GM18907 (cell line): ENCODE measurements around the gene NFAM1.

Source experiments
- ATAC-seq: cut with Tn5 transposase; IDR thresholded peaks from one replicate; pipeline ENCODE4 v1.9.1; 2021; ENCODE audit warnings: mild to moderate bottlenecking, moderate library complexity; ENCODE audit not compliant: unreplicated experiment

NFAM1 gene, protein sequence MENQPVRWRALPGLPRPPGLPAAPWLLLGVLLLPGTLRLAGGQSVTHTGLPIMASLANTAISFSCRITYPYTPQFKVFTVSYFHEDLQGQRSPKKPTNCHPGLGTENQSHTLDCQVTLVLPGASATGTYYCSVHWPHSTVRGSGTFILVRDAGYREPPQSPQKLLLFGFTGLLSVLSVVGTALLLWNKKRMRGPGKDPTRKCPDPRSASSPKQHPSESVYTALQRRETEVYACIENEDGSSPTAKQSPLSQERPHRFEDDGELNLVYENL

DNA sequence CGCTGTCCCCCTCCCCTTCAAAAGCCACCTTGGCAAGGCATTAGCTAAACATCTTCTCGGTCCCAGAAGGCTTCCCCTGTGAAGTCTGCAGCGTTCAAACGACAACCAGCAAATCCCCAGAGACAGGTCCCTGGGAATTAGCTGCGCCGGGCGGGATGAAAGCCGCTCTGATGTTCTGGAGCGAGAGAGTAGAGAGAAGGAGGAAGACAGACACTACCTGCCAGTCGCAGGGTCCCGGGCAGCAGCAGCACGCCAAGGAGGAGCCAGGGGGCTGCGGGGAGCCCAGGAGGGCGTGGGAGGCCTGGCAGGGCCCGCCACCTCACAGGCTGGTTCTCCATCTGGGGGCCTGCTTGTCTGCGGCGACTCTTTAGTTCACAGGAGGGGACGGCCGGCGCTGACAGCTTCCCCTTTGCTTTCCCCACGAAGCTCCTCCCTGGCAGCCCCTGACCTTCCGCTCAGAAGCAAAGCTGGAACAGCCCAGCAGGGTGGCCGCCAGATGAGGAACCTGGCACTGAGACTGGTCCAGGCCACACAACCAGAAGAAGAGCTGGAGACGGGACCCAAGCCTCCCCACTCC is at the start of gene NFAM1:
Gene NFAM1 (minus strand): TSS at position 384 of the 577 bp plus-strand sequence. CDS start 46 bp downstream, at position 338.
- no peak for ATAC-seq

DNA sequence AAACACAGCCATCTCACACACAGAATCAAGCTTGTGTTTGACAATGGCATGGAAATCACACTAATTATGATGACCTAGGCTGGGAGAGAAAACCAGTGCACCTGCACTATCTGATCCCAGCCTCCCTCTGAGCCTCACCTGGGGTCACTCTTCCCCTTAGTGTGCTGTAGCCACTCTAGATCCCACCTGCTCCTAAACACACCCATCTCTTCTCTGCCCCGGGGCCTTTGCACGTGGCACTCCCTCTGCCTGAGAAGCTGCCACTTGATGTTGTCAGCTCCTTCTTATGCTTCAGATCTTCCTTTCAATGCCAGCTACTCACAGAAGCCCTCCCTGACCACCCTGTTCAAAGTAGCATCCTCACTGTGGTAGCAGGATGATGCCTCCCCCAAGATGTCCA is 42.9 kb upstream of the NFAM1 start:
- ATAC-seq, result no peak

DNA sequence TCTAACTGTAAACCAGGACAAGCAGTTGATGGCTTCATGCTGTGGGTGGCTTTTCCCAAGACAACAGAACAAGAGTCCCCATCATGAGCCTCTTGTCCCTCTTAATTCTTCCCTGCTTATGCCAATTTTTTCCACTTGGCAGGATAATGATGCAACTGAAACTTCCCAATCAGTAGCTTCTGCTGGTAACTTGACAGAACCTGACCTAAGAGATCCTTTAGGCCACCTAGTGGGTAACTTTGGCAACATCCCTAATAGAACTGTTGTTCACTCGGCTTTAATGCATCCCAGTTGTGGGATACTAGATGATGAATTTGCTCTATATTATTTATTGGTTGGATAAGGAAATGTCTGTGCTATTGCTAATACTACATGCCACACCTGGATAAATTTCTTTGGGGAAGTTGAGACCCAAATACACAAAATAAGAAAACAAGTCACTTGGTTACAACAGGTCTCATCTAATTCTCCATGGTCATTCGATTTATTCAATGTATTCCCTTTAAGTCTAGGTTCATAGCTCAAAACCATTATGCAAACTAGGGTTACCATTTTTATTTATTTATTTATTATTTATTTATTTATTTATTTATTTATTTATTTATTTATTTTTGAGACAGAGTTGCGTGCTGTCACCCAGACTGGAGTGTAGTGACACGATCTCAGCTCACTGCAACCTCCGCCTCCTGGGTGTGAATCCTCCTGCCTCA is 41.4 kb upstream of the NFAM1 start:
- no peak for ATAC-seq

DNA sequence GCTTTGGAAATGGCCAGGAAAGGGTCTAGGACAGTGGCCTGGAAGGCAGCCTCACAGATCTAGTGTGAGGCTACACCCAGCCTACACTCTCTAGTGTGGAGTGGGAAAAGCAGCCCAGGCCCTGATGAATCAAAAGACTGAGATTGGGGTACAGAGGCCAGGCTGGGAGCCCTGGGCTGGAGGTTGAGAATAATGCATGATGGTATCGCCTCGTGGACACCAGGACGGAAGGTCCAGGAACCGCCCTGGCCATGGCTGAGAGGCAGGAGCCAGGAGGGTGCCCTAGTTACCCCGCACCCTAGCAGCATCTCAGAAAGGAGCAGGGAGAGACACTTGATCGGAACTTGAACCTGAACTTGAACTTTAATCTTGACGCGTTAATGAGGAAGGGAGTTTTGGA is 40.5 kb upstream of the NFAM1 start:
- ATAC-seq, result no peak

DNA sequence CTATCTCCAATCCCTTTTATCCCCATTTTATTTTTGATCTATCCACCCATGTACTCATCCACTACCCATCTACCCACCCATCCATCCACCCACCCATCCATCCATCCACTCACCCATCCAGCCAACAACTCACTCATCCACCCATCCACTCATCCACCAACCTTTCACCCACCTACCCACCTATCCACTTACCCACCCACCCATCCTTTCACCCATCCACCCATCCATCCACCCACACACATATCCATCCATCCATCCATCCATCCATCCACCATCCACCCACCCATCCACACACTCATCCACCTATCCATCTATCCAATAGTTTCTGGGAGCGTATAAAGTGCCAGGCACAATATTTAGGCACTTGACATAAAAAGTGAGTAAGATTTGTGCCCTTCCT is 39.2 kb upstream of the NFAM1 start:
- no peak for ATAC-seq

DNA sequence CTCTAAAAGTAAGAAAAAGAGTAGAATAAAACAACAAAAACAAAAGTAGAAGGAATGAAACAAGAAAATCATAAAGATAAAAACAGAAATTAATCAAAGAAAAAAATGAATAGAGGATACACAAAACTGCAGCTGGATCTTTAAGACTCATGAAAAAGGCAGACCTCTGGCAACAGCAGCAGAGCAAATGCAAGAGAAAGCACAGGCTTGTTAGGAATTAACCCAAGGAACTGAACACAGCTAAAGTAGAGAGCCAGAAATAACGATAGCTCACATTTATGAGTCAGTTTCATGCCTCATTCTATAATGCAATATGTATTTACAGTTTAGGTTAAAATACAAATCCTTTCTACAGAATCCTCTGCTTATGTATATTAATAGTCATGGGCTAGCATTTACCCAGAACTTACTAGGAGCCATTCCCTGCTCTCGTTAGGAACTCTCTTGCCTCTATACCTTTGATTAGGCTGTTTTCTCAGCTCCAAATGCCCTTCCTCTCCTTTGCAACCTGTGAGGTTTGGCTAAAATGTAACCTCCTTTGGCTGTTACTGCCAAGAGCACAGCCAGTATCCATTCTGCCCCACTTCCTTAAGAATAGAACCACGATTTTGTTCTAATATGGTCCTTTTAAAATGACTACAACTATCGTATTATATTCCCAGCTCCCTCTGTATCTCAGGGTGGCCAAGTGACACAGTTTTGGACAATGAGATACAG is 38.3 kb upstream of the NFAM1 start:
- ATAC-seq, result no peak

DNA sequence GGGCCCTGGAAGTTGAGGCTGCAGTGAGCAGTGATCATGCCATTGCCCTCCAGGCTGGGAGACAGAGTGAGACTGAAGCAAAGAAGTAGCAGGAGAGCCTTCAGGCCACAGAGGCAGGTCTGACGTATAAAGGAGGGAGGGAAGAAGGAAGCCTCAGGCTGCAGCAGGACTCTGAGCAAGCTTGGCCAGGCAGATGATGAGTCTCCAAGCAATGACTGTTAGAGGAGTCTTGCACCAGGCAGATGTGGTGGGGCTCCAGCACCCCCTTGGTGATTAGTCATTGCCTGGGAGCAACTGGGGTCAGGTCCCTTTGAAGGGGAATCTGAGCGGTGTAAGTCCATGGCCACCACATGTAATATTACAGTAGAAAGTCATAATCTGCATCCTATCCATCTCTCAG is 36.6 kb upstream of the NFAM1 start:
- no peak for ATAC-seq

DNA sequence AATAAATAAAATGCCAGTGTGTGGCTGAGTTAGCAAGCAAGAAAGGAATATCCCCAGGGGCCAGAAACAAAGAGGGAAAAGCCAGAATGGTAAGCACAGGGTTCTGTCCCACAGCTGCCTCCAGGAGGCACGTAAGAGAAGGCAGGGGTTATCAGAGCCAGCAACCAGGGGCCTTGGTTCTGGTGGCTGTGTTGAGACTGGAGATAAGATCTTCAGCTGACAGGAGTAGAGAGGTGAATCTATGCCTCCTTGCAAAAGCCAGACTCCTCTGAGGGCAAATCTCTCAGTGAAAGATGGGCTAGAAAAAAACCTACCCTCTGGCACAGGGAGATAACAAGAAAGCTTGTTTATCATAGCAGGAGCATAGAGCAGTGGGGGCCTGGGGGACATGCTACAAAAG is 29.8 kb upstream of the NFAM1 start:
- ATAC-seq, result no peak

DNA sequence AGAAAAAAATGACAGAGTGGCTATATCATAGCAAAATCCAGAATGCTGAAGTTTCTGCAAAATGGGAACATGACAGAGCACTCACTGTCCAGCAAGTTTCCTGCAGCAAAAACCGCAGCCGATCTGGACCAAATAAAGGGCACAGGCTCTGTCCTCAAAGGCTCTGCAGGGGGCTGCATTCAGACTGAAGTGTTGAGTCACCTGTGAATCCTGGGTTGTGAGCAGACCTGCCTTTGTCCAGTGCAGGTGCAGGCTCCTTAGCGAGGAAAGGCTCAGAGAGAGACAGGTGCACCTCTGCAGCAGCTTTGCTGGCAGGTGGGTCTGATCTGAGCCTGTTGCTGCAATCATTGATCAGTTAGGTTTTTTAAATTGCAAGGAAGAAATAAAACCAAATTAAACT is 29.3 kb upstream of the NFAM1 start:
- no peak for ATAC-seq

DNA sequence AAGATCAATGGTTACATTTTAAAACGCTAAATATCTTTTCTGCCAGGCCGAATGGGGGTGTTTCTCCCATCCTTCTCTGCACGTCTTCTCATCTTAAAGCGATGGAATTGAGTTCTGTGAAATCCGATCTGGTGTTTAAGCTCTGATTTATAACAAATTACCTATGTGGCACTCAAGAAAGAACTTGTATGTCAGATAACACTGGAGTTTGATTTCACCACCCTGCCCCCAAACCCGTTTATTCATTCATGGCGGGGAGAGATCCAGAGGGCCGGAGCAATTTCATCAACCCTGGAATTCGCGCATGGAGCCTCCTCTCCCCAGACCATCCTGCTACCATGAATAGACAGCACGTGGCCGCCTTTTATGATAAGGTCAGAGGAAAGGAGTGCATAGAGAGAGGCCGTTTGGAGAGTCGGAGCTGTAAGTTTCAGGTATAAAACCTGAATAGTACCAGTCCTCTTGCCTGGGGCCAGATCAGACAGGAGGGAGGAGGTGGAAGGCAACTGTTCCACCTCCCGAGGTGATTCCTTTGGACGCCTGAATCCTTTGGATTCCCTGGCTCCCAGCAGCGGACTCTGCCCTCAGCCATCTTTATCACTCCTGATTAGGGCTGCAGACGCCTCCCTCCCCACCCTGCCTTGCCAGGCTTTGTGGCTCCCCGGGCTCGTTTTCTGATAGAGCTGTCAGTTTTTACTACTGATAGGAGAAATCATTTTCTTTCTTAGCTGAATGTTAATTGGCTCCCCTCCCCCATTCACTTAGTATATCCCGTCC is 27.3 kb upstream of the NFAM1 start:
- ATAC-seq, result no peak

DNA sequence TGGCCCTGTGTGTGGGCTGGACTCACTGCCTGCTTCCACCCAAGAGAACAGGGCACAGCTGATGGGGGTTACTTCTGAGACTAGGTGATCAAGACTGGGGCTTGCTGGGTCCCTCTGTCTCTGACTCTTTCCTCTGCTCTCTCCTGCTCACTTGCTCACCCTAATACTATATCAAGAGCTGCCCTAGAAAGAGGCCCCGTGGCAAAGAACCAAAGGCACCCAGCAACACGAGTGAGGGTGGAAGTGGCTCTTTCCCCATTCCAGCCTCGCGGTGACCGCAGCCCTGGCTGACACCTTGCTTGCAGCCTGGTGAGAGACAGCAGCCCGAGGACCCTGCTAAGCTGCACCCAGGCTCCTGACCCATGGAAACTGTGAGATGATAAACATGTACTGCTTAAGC is 20.7 kb upstream of the NFAM1 start:
- no peak for ATAC-seq

DNA sequence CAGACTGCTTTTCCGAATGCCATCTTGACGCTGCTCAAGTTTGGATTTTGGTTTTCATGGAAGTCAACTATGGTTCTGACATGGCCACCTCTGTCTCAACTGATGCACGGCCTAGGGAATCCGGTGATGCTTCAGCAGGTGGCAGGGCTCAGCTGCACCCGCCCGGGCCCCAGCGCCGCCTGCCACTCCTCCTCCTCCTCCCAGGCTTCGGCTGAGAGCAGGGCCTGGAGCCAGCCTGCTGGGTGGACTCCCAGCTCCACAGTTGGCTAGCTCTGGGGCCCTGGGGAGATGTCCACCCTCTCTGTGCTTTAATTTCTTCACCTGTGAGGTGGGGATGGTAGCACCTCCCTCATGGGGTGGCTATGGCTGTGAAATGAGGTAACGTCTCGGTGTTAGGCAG is 20.3 kb upstream of the NFAM1 start:
- no peak for ATAC-seq

DNA sequence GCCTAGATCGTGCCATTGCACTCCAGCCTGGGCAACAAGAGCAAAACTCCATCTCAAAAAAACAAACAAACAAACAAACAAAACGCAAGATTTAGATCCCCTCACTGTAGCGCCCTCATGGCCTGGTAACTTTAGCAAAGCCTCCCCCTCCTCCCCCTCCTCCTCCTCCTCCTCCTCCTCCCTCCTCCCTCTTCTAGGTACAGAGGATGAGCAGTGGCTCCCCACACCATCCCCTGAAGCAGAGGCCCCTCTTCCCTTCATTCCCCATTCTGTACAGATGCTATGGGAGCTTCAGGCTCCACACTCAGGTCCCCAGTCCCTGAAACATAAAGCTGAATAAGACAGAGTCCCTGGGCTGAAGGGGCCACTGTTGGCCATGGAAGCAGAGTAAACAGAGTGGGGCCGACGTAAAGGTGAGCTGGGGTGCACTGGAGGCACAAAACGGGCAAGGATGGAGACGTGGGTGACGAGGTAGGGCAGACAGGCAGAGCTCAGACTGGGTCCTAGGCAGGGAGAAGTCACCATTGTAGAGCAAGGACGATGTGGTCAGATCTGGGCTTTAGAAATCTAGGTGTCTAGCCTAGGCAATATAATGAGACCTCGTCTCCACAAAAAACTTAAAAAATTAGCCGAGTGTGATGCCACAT is 19.4 kb upstream of the NFAM1 start:
- no peak for ATAC-seq

DNA sequence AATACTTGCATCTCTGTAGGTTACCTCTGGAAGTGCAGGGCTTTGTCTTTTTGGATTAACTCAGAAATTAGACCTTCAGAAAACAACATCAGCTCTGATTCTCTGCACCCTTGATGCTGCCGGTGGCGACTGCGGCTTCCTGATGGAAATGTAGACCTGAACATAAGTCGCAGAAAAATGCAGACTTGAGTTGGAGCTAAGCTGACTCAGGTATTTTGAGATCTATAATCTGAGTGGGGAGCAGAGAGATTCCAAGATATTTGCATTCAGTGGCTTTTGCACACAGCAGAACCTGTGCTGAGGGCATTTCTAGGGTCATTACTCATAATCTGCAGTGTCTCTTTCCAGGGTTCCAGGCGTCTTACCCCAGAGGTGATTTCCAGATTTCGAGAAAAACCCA is 18.7 kb upstream of the NFAM1 start:
- ATAC-seq, result no peak

DNA sequence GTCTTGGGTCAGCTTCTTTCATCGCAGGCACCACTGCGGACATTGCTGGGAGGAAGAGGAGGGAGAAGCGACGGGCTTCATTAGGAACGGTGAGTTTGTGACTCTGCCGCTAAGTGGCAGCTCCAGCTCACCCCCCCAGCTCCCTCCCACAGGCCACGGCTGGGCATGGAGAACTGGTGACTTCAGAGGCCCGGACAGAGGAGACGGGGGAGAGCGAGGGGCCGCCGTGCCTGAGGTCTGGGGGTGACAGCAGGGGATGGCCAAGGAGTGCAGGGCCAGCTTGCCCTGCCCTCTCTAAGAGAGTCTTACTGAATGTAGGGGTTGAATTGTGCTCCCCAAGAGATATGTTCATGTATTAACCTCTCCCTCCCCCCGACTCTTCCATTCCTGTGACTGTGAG is 13.9 kb upstream of the NFAM1 start:
- no peak for ATAC-seq

DNA sequence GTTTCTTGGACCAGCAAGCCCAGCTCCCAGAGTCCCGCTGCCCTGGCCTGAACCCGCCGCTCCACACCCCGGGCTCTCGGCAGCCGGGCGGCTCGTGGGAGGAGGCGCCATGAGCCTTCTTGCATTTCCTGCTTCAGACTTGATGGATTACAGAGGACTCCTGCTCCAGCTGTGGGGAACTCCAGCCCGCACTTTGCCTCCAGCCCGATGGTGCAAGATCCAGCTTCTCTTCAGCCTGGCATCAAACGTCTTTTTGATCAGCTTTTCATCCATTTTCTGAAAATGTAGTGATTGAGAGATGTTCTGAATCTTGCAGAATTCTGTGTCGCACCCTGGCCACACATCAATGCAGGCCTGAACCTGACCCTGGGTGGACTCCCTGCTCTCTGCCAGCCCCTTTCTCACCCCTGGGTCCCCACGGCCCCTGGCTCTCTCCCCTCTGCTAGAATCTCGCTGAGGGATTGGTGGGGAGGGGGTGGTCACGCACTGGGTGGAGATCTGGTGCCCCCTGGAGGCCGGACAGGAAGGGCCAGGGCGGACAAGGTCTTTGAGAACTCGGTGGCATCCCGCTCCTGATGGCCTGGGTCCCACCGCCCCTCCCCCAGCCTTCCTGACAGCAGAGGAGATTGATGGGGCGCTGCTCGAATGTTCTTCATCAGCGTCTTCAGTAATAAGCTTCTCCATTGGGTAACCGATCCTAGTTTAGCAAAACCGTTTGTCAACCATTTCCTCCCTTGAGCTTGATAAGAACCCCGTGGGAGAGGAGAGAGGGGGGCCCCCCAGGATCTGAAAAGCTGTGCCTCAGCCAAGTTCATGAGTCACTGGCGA is 12.1 kb upstream of the NFAM1 start:
- ATAC-seq, result no peak

DNA sequence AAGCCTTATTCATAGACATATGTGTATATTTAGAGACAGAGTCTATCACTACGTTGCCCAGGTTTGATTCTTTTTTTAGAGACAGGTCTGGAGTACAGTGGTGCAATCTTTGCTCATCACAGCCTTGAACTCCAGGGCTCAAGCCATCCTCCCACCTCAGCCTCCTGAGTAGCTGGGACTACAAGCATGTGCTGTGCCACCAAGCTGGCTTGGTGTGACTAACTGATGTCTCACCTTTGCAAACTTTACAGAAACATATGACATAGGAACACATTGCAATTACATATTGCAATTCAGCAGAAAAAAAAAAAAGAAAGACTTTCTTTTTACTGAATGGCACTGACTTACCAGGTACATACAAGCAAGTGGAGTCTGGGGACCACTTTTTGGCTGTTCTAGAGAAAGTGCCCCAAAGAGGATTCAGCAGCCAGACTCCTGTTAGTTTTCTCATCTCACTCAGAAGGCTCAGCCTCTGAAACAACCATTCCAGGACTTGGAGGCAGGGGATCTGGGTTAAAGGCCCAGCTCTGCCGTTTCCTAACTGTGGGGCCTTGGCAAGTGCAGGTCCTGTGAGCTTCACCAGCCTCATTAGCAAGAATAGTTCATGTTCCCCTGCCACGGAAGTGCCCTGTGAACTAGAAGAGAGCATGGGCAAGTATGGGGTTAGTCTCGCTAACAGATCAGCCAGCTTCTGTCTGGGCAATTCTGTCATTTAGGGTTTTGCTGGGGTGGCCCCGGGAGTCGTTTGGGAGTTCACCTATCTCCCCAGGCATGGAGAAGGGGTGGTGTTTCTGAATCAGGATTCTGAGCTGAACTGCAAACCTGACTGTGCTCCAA is 11.3 kb upstream of the NFAM1 start:
- ATAC-seq, result no peak

DNA sequence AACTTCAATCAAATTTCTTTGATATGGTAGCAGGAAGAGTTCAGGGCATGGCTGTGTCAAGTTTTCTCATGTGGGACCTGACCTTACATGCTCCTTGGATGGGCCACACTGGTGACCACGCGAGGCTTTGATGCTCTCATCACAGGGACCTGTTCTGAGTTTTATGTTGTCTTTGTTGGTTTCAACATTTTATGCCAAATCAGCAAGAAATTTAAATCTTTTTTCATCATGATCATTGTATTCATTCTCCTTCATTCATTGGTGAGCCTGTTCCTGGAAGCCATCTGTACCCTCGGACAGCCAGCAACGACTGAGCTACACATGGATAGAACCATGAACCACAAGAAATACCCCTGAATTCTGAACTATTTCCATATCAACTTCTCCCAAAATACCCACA is 10.5 kb upstream of the NFAM1 start:
- ATAC-seq, result no peak

DNA sequence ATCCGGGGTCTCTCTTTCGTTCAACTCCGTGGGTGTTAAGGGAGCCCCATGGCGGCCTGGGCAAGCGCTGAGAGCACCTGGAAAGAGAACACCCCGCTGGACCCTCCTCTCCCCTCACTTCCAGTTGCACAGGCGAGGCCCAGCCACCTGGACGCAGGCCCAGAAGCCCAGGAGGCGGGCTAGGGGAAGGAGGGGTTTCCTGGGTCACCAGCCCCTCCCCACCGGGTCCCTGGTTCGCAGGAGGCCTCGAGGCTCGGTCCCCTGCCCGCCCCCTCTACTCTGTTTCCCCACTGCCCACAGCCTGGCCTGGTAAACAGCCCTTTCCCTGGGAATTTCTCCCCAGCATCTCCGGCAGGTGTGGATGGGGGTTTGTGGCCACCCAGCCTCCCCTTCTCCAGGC is 8.5 kb upstream of the NFAM1 start:
- ATAC-seq, result no peak
